Suprapubic skin (tissue), 4 donors: ENCODE measurements around the gene SMIM1. TPM values are rescaled to one million over a fixed set of nuclear protein-coding genes. Genes with fewer than 3 reads are reported as not detected.
"Not testable (repeated sequence)": the region's sequence is repeated elsewhere in the genome, so short reads cannot be mapped to it uniquely, and the experiment has no call there.

Source experiments
- DNase-seq, 2 donors: peaks; one replicate each; pipeline ENCODE4 v3.0.0-alpha.2; 2019; ENCODE audit warnings: low spot score in 2 of 2
- H3K27ac ChIP-seq: fragments of 200-600 bp; sonication (generic); one replicate; pipeline ENCODE4 v1.5.1; 2019
- H3K27me3 ChIP-seq: fragments of 200-600 bp; sonication (generic); one replicate; pipeline ENCODE4 v1.5.1; 2019
- H3K36me3 ChIP-seq: fragments of 200-600 bp; sonication (generic); one replicate; pipeline ENCODE4 v1.5.1; 2019
- H3K4me1 ChIP-seq: fragments of 200-600 bp; sonication (generic); one replicate; pipeline ENCODE4 v1.5.1; 2019
- H3K4me3 ChIP-seq: fragments of 200-600 bp; sonication (generic); one replicate; pipeline ENCODE4 v1.5.1; 2019; ENCODE audit warnings: mild to moderate bottlenecking
- H3K9me3 ChIP-seq: fragments of 200-600 bp; sonication (generic); one replicate; pipeline ENCODE4 v1.5.1; 2019
- CTCF ChIP-seq, 2 donors: fragments of 200-600 bp in 1 of 2; fragments of 450-650 bp in 1 of 2; sonication (generic) in 1 of 2; IDR thresholded peaks; one replicate each; pipeline ENCODE4 v1.5.1; 2016 to 2019; ENCODE audit warnings: antibody characterized with exemption in 2 of 2, mild to moderate bottlenecking in 1 of 2, moderate library complexity in 1 of 2
- EP300 ChIP-seq: sonication (generic); formaldehyde crosslinking; IDR thresholded peaks from one replicate; pipeline ENCODE4 v1.6.1; 2017; ENCODE audit warnings: antibody characterized with exemption
- POLR2A ChIP-seq, 2 donors: fragments of 450-650 bp; IDR thresholded peaks; one replicate each; pipeline ENCODE4 v1.6.1; 2017; ENCODE audit warnings: antibody characterized with exemption in 2 of 2, mild to moderate bottlenecking in 2 of 2, moderate library complexity in 2 of 2
- POLR2AphosphoS5 ChIP-seq, 3 donors: sonication (generic); formaldehyde crosslinking; IDR thresholded peaks; one replicate each; pipeline ENCODE4 v1.6.1; 2017; ENCODE audit warnings: antibody characterized with exemption in 3 of 3
- WGBS: methylation state at CpG from one replicate; pipeline ENCODE4 v1.1.5; 2018; 5-methylcytosine and 5-hydroxymethylcytosine counted together
- total RNA-seq, 4 donors: library from RNA; depleted of rRNA; stranded (reverse); fragments of >200 nt; gene quantifications; one replicate each; pipeline ENCODE4 v1.1.0, GENCODE V29; 2016

The SMIM1 gene
- total RNA-seq, 4 donors from 2014 or later, result 3.2 to 8.4 (median 3.4) TPM; not detected in 1

DNA sequence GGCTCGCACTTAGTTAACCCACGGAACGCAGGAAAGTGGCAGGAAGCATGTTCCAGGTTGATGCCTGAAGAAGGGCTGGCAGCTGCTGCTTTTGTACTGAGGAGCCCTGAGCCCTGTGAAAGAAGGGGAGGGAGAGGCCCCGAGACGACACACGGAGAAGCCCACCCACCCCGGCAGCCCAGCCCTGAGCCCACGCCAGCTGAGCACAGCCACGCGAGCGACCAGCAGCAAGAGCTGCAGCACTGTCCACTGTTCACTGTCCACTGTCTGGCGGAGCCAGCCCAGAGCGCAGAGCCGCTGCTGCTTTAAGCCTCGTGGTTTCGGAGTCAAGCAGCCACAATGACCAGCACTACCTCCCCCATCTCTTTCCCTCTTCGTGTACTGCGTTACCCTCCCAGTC, 18.4 kb downstream of the SMIM1 start:
- Histone ChIP-seq H3K9me3 (no peaks in the 10 kb centered on the region), H3K4me3 (no peak overlapping the region), H3K36me3 (peaks cover 42% of the 10 kb centered on the region), H3K27ac (no peak overlapping the region), H3K4me1 (peaks cover 45% of the 10 kb centered on the region), H3K27me3 (no peaks in the 10 kb centered on the region)
- TF ChIP-seq POLR2AphosphoS5 (IDR thresholded peaks at IDR 0.05) (no peak), POLR2A (IDR thresholded peaks at IDR 0.05) (no peak), EP300 (no peak), CTCF (IDR thresholded peaks at IDR 0.05) (no peak)
- no peak for DNase-seq
- 91% methylated on average over 10 of the region's 18 CpGs for WGBS

DNA sequence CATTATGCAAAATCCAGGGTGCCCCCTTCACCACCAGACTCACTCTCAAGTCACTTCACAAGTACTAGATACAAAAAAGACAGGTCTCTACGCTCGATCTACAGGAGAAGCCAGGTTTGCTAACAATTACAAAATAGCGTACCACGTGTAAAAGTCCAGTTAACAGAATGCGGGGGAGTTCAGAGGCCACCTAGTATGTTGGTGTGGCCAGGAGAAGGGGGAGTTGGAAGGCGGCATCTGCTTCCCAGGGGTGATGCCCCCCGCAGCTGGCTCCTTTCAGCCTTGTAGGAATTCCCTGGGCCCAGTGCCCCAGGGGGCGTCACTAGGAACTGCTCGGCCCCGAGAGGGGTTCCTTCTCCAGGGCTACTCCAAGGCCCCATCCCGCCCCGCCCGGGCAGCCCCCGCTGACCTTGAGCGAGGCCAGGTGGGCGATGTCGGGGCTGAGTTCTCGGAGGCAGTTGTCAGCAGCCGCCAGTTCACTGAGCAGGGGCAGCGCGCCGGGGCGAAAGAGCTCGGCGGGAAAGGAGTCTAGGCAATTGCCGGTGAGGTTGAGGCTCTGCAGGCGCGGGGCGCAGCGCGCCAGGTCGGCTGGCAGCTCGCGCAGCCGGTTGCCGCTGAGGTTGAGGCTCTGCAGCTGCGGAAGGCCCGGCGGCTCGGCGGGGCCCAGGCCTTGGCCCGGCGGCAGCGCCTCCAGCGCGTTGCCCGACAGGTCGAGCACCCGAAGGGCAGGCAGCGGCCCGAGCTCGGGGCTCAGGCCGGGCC, 23.1 kb downstream of the SMIM1 start:
- Histone ChIP-seq H3K9me3 (no peaks in the 10 kb centered on the region), H3K27ac (peak overlapping the region; percentile 79), H3K4me1 (peaks cover 44% of the 10 kb centered on the region), H3K27me3 (peaks cover 5% of the 10 kb centered on the region), H3K36me3 (peaks cover 2% of the 10 kb centered on the region), H3K4me3 (peak overlapping the region; percentile 73)
- DNase-seq, result no peak
- WGBS, result 6% methylated on average over 36 of the region's 53 CpGs
- TF ChIP-seq POLR2AphosphoS5 (IDR thresholded peaks at IDR 0.05), result no peak
- no peak for TF ChIP-seq CTCF (IDR thresholded peaks at IDR 0.05)
- no peak for TF ChIP-seq EP300
- TF ChIP-seq POLR2A (IDR thresholded peaks at IDR 0.05), result no peak

- Histone ChIP-seq H3K9me3 (no peaks in the 10 kb centered on the region), H3K4me3 (peak within 1 kb of the TSS; percentile 73), H3K27ac (peak within 1 kb of the TSS; percentile 79), H3K36me3 (no peaks in the 10 kb centered on the region), H3K27me3 (peaks cover 5% of the 10 kb centered on the region), H3K4me1 (peaks cover 39% of the 10 kb centered on the region)
- WGBS, result 6% methylated on average over 23 of the region's 60 CpGs
- TF ChIP-seq EP300 (no peak), POLR2AphosphoS5 (IDR thresholded peaks at IDR 0.05) (peak in 2 of 3 donors; percentile 39 to 66), CTCF (IDR thresholded peaks at IDR 0.05) (no peak), POLR2A (IDR thresholded peaks at IDR 0.05) (peak; percentile 36 to 38)
- peak; percentile 94 to 96 for DNase-seq
Observed at GRCh38 chr1:3796215-3797061, 23.9 kb downstream of the SMIM1 start, which contains the start of gene LRRC47. Gene LRRC47 (minus strand): TSS chr1:3796498. CDS start chr1:3796476, 22 bp downstream.

GRCh38 chr1:3799976-3800685, 27.6 kb downstream of the SMIM1 start:
- Histone ChIP-seq H3K36me3 (no peaks in the 10 kb centered on the region), H3K4me1 (peaks cover 12% of the 10 kb centered on the region), H3K27ac (no peak overlapping the region), H3K4me3 (no peak overlapping the region), H3K9me3 (no peaks in the 10 kb centered on the region), H3K27me3 (peaks cover 16% of the 10 kb centered on the region)
- no peak for DNase-seq
- TF ChIP-seq CTCF (IDR thresholded peaks at IDR 0.05) (no peak), POLR2AphosphoS5 (IDR thresholded peaks at IDR 0.05) (no peak), POLR2A (IDR thresholded peaks at IDR 0.05) (no peak), EP300 (no peak)
- 83% methylated on average over 11 of the region's 11 CpGs for WGBS

- 89% methylated on average over 3 of the region's 3 CpGs for WGBS
Observed at GRCh38 chr1:3800795-3801194, 28.2 kb downstream of the SMIM1 start.

More at GRCh38 chr1:3800795-3801194, 28.2 kb downstream of the SMIM1 start:
- H3K27ac ChIP-seq, H3K36me3 ChIP-seq, H3K4me3 ChIP-seq, H3K4me1 ChIP-seq, H3K9me3 ChIP-seq, DNase-seq: not testable (repeated sequence)
- H3K27me3 ChIP-seq, result peaks cover 16% of the 10 kb centered on the region
